GF-D8 (cell line): ENCODE measurements around the gene LGALS3BP.
A peak's percentile ranks its signal among the peaks of the same experiment; 100 is the strongest.

ENCODE experiments used
- DNase-seq: peaks from one replicate; lab custom pipeline; 2025; lab: John Stamatoyannopoulos, UW

Gene LGALS3BP

DNA sequence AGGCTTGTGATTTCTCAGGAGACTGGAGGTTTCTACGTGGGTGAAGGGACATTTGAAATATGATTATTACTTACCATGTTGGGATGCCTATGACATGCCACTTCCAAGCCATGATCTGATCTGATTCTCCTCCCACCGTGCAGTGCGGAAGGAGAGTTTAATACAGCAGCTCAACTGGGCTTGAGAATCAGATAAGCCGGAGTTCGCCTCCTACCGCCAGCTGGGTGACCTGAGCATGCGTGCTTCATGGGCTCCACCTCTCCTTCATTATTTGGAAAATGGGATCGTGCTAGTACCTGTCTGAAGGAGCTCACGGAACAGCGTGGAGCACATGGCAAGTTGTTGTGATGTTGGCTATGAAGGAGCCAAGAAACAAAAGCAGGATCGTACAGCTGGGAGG lies 42.2 kb downstream of the LGALS3BP start:
- DNase-seq: no peak

DNA sequence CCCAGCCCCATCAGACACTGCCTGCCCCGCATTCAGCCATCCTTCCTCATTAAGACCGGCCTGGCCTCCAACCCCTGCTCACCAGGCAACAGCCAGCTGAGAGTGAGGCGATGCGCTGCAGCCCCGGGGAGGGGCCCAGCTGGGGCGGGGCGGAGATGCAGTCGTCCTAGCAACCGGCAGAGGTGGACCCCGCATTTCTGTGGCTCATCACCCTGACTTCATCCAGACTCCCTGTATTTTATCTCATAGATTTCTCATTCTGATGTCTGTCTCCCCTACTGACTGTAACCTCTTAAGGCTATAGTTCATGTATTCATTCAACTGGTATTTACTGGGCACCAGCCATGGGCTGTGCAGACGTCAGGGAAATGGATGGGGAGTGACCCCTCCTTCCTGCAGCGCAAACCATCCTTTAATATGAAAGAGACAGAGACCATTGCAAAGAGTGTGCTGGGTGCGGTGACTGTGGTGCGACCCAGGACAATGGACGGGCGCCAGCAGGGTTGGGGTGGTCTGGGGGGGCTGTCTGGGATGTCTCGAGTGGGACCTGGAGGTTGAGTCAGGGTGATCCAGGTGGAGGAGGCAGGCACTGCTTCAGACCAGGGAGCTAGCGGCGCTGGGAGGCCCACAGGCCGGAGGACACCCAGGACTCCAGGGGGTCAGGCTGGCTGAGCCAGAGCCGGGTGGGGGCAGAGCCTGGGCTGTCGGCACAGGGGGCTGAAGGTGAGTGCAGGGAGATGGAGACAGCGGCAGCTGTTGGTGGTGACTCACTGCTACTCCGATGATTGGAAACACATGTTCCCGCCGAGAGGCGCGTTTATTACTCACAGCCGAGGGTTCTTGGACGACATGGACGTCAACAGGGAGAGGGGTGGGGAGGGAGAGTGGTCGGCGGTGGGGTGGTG lies 44.1 kb downstream of the LGALS3BP start:
- DNase-seq: no peak

DNA sequence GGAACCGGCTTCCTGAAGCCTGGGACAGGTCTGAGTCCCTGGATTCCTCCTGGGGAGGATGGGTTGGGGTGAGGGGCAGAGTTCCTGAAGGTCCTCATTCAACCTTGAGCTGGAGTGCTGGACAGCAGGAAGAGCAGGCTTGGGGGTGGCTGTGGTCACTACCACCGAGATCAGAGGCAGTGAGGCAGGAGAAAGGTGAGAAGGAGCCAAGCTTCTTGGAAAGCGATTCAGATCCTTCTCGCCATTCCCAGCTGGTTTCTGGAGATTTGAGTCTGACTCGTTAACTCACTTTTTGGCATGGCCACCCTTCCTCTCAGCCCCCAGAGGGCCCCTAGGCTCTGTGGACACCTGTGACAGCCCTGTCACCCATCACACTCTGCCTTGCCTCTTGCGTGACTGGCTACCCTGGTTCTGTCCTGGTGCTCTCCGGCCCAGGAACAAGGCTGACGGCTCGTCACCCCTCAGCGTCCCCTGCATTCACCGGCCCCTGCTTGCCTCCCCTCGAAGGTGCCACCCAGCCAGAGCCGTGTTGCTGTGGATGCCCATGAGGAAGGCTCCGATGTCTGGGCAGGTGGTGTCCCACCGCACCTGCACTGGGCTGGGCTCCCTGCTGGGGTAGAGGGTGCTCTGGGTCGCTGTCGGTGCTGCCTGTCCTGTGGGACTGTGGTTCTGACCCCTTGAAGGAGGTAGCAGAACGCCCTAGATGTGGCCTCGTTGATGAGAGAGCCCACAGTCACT lies 44.9 kb downstream of the LGALS3BP start:
- DNase-seq: no peak

DNA sequence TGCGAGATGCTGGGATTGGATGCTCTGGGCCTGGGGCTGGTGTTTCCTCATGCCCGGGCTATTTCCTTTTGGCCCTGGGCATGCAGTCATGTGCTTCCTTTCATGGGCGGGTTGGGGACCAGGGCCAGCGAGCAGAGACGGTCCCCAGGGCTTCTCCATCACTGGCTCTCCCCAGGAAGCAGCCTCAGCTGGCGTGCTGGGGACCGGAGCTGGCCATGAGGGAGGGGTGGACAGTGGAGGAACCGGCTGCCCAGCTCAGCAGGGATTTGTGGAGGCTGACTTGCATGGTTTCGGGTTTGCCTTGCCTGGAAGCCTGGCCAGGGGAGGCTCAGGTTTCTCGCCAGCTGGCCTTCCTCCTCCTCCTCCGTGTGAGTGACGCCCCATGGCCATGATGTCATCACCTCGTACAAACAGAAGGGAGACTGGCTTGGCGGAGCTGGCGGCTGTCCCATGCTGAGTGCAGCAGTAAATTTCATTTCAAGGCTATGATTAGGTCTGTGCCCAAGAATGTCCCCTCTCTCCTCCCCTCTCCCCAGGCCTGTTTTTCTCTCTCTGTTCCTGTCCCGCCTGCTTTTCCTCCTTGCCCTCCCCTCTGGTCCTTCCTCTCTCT lies 45.7 kb downstream of the LGALS3BP start:
- peak; percentile 9 for DNase-seq

DNA sequence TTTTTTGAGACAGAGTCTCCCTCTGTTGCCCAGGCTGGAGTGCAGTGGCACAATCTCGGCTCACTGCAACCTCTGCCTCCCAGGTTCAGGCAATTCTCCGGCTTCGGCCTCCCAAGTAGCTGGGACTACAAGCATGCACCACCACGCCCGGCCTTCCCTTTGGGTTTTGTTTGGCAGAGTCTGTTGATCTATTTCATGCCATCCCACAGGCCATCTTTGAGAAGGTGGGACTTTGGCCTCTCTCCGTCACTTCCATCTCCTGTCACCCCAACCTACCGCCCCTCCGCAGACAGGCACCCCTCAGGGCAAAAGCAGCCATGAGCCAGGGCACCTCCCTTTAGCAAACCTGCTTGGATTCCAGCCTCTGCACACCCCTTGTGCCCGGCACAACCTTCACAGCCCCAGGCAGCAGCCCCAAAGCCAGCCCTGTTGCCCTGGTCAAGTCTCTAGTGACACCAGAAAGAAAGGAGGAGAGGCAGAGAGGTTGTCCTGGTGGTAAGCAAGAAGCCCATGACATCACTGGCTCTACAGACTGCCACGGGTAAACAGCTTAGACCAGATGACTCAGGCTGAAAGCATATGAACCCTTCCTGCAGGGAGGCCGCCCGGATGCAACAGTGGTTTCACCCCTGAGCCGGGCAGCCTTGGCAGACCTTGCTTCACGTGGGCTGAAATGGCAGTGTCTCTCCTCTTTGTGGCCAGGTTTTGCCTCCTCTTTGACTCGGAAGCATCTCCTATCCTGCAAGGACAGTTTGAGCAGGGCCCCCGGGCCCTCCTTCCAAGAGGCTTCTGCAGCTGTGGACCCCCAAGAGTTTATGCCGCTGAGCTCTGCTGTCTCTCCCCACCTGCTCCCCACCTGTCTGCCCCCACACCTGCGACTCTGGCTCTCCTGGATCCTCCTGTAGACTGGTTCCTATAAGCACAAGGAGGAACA lies 46.4 kb downstream of the LGALS3BP start:
- DNase-seq: peak; percentile 21

DNA sequence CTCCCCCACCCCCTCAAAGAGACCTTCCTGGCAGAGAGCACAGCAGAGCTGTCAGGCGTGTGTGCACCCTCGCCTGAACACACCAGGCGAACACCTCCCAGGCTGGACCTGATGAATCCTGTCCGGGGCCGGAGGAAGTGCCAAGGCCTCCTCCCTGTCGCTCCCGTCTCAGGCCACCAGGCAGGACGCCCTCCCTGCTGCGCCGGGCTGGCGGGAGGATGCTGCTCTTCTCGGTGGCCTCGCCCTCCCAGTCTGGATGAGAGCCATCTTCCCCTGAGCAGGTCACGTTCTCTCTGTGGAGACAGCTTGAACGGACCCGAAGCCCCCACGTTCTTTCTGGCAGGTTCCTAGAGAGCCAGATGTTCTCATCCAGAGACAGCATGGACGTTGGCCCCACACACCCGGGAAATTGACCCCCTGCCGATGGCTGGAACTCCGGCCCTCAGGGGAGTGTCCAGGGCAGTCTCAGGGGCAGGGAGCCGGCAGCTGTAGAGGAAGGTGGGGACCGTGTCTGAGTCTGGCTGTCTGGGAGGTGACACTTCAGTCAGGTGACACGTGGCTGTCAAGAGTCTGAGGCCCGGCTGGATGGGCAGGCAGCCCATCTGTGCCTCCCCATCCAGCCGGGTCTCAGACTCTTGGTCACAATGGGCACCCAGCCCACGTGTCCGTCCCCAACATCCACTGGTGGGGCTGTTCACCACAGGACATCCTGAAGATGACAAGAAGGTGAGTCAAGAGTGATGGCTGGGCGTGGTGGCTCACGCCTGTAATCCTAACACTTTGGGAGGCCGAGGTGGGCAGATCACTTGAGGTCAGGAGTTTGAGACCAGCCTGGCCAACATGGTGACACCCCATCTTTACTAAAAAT lies 49.6 kb downstream of the LGALS3BP start:
- no peak for DNase-seq

DNA sequence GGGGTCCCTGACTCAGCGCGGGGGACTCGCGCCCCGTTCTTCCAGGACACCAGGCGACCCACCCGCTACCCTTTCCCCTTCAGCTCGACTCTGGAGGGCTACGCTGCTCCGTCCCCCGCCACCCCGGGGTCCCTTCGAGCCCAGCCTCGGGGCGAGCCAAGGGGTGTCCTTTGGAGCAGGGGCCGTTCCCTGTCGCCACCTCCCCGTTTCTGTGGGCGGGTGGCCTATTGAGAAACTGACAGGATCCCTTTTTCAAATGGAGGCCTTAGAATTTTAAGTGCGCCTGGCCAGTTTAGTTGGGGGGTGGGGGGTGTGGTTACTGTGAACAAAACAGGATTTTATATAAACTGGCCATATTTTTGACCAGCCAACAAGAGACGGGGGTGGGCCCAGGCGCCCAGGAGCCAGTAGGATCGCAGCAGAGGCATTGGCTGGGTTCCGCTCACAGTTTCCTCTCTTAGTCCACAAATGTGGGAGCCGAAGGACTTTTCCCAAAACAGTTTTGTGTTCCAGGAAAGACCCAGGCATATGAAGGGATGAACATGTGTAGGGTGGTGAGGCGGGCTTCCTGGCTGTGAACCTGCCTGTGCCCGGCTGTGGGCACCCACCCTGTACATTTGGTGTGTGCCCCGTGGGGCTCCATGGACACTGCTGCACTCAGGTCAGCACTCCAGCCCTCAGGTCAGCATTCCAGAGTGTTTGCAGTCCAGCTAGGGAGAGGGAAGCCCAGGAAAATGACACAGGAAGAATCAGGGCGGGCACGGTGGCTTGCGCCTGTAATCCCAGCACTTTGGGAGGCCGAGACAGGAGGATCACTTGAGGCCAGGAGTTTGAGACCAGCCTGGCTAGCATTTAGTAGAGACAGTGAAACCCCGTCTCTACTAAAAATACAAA lies 53.8 kb downstream of the LGALS3BP start:
- DNase-seq: no peak

DNA sequence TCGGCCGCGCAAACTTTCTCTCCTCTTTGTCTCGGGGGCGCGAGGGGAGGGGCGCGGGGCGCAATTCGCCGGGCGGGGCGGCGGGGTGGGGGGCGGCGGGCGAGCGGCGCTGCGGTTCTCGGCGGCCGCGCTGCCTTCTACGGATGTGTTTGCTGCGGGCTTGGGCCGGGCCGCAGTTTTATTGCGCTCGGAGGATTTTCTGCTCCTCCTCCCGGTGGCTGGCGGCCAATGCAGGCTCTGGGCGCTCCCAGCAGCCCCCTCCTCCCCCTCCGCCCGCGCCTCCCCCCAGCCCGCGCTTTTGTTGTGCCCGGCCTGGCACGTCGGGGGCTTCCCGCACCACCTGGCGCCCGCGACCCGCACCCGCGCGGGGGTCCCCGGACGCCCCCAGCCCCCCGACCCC lies 54.5 kb downstream of the LGALS3BP start, which contains the start of gene TIMP2:
Gene TIMP2, minus strand, starts transcription at position 154 of the 400 bp plus-strand sequence. CDS start 299 bp downstream, outside the sequence.
- DNase-seq: peak; percentile 57

DNA sequence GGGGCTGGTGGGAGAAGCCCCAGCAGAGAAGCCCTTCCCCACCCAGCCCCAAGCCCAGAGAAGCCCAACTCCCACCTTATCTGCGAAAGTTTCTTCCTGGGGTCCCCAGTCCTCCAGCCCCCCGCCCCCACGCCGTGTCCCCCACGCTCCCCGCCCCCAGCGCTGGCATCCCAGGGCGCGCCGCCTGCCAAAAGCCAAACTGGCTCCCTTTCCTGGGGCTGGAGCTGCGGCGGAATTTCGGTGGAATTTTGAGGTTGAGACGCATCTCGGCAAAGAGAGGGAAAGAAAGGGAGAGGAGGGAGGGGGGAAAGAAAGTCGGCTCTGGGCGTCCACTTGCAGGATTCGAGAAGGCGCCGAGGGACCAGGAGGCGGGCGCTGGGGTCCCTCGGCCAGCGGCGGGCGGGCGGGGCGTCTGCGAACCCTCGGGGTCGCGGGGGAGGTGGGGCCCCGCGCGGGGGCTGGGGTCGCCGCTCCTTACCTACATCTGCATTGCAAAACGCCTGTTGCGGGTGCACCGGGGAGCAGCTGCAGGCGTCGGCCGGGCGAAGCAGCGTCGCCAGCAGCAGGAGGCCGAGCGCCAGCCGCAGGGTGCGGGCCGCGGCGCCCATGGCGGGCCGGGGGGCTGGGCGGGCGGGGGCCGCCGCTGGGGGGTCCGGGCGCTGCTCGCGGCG lies 55.1 kb downstream of the LGALS3BP start:
- no peak for DNase-seq

DNA sequence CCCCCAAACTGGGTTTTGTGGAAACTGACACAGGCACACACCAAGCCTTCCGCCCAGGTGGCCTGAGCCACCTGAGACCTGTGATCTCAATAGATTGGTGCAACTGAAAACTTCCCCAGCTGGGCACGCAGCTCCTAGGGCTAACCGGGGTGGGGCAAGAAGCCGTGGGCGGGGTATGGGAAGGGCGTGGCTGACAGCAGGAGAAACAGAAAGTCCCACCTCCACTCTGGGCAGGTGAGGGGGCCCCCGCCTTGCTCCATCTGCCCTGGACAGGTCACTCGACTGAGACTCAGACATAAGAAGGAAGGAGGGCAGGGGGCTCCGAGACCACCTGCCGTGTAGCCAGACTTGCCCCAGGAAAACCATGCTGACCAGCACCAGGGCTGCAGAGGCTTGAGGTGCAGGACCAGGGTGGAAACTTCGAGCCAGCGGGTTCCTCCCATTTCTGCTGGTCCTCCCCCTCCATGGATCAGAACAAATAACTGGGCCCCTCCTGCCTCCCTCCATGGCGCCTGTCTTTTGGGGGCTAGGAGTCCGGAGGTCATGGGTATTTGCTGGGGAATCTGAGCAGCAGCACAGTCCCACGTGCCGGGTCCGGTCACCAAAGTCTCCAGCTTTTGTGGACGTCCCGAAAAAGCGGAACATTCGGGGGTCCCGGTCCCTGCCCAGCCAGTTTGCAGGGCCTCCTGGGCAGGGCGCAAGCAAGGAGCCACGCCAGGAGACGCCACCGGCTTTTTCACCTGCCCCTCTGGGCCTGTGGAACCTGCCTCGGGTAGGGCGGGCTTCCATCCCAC lies 55.9 kb downstream of the LGALS3BP start:
- DNase-seq: peak; percentile 29

DNA sequence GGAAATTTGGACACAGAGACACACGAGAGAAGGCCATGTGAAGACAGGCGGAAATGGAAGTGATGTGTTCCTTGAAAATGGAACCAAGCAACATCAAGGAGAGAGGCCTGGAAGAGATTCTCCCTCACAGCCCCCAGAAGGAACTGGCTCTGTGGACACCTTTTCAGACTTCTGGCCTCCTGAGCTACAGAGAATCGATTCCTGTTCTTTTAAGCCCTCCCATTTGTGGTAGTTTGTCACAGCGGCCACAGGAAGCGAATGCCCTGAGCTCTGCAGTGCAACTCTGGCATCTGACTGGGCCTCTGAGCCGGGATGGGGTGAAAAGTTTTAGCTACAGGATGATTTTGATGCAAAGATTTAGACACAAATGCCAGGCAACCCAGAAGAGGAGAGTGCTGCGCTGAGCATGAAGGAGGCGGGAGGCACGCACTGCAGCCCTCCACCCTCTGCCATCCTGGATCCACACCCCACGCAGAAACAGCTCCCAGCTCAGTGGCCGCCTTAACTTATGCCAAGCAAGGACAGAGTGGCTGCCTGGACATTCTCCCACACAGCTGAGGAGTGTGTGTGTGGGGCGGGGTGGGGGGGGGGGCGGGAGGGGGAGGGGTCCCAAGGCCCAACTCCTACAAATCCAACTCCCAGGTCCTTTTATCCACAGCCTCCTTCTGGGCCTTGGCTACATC lies 56.8 kb downstream of the LGALS3BP start:
- no peak for DNase-seq

DNA sequence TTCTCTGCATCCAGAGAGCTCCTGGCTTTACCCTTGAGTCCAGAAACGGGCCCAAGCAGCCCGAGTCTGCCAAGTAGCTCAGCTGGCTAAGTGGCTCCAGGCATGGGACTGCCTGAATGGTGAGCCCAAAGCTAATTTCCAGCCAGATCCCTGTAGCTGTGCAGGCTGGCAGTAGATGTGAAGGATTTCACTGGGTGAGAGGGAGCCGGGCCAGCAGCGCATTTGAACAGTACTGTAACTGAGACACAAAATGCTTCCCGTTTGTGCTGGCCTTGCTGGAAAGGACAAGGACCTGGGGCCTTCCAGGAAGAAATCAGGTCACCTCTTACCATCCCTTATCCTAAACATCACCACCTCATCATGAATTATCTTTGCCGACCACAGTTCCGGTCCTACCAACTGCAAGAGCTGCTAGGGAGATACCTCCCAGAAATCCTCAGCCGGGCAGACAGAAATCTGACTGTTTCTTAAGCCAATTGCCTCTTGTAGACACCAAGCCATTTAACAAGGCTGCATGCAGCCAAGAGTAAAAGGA lies 58.2 kb downstream of the LGALS3BP start:
- no peak for DNase-seq
